ENCODE measurements around the gene ENGASE.

GRCh38 chr17:79106958-79107357 lies 32.3 kb downstream of the ENGASE start:
- TF ChIP-seq CTCF (IDR thresholded peaks at IDR 0.05) (no peak), POLR2A (IDR thresholded peaks at IDR 0.05) (no peak)
